Measurements from ENCODE around the gene RPRD1B. TPM values are rescaled to one million over a fixed set of nuclear protein-coding genes. Genes with fewer than 3 reads are reported as not detected.

Gene RPRD1B
- total RNA-seq, 3 donors from 2014 or later: 21.4 to 33.8 (median 31.3) TPM

- no peaks in the 10 kb centered on the region for H3K9me3 ChIP-seq
- no peak for DNase-seq (ENCODE audit: low spot score in 2 of 2)
- H3K27me3 ChIP-seq: no peaks in the 10 kb centered on the region
- H3K4me1 ChIP-seq: no peaks in the 10 kb centered on the region
- intact Hi-C loops (cut with DNase I; ENCODE audit: low total_unique reads): loop anchor here (5.0 kb wide), 1 partner anchor 162 kb away; no protein-coding TSS in a partner anchor
- TF ChIP-seq POLR2A (IDR thresholded peaks at IDR 0.05) (no peak), POLR2AphosphoS5 (IDR thresholded peaks at IDR 0.05) (no peak)
- H3K36me3 ChIP-seq: no peaks in the 10 kb centered on the region
- no peak overlapping the region for H3K4me3 ChIP-seq
- no peak overlapping the region for H3K27ac ChIP-seq
Measured at GRCh38 chr20:38059832-38060231, 26.3 kb downstream of the RPRD1B start.

GRCh38 chr20:38060536-38060935 lies 27.0 kb downstream of the RPRD1B start:
- Histone ChIP-seq H3K27ac (no peak overlapping the region), H3K4me3 (no peak overlapping the region), H3K27me3 (no peaks in the 10 kb centered on the region), H3K4me1 (no peaks in the 10 kb centered on the region), H3K36me3 (no peaks in the 10 kb centered on the region), H3K9me3 (no peaks in the 10 kb centered on the region)
- no peak for TF ChIP-seq POLR2AphosphoS5 (IDR thresholded peaks at IDR 0.05)
- no peak for TF ChIP-seq CTCF (IDR thresholded peaks at IDR 0.05)
- TF ChIP-seq POLR2A (IDR thresholded peaks at IDR 0.05): no peak
- intact Hi-C loops (cut with DNase I; ENCODE audit: low total_unique reads): no loop called here
- DNase-seq (ENCODE audit: low spot score in 2 of 2): no peak

- Histone ChIP-seq H3K36me3 (no peaks in the 10 kb centered on the region), H3K27me3 (no peaks in the 10 kb centered on the region), H3K9me3 (no peaks in the 10 kb centered on the region), H3K4me1 (no peaks in the 10 kb centered on the region), H3K4me3 (no peak overlapping the region), H3K27ac (no peak overlapping the region)
- intact Hi-C loops (cut with DNase I; ENCODE audit: low total_unique reads): no loop called here
- no peak for TF ChIP-seq POLR2AphosphoS5 (IDR thresholded peaks at IDR 0.05)
- no peak for TF ChIP-seq CTCF (IDR thresholded peaks at IDR 0.05)
- TF ChIP-seq POLR2A (IDR thresholded peaks at IDR 0.05): no peak
- no peak for DNase-seq (ENCODE audit: low spot score in 2 of 2)
Measured at GRCh38 chr20:38061109-38061508, 27.6 kb downstream of the RPRD1B start.

- H3K36me3 ChIP-seq: no peaks in the 10 kb centered on the region
- TF ChIP-seq CTCF (IDR thresholded peaks at IDR 0.05) (no peak), POLR2AphosphoS5 (IDR thresholded peaks at IDR 0.05) (no peak), POLR2A (IDR thresholded peaks at IDR 0.05) (no peak)
- H3K27ac ChIP-seq: no peak overlapping the region
- no peaks in the 10 kb centered on the region for H3K9me3 ChIP-seq
- H3K4me1 ChIP-seq: no peaks in the 10 kb centered on the region
- intact Hi-C loops (cut with DNase I; ENCODE audit: low total_unique reads): no loop called here
- no peaks in the 10 kb centered on the region for H3K27me3 ChIP-seq
- no peak overlapping the region for H3K4me3 ChIP-seq
- DNase-seq (ENCODE audit: low spot score in 2 of 2): no peak
Measured at GRCh38 chr20:38062890-38063289, 29.3 kb downstream of the RPRD1B start.

GRCh38 chr20:38063911-38064530 lies 30.5 kb downstream of the RPRD1B start:
- no peaks in the 10 kb centered on the region for H3K27me3 ChIP-seq
- H3K4me3 ChIP-seq: no peak overlapping the region
- no peaks in the 10 kb centered on the region for H3K36me3 ChIP-seq
- no peaks in the 10 kb centered on the region for H3K4me1 ChIP-seq
- intact Hi-C loops (cut with DNase I; ENCODE audit: low total_unique reads): no loop called here
- no peaks in the 10 kb centered on the region for H3K9me3 ChIP-seq
- no peak overlapping the region for H3K27ac ChIP-seq
- TF ChIP-seq CTCF (IDR thresholded peaks at IDR 0.05) (no peak), POLR2A (IDR thresholded peaks at IDR 0.05) (no peak), POLR2AphosphoS5 (IDR thresholded peaks at IDR 0.05) (no peak)
- DNase-seq (ENCODE audit: low spot score in 2 of 2): no peak
